K562 (cell line): ENCODE measurements around the gene ZMYND8. TPM values are rescaled to one million over a fixed set of nuclear protein-coding genes. Genes with fewer than 3 reads are reported as not detected.
A peak's percentile ranks its signal among the peaks of the same experiment; 100 is the strongest.

ENCODE experiments used
- ATAC-seq: fragments of 200-7000 bp; cut with Tn5 transposase; 3 replicates; pipeline ENCODE4 v1.9.1; 2020; ENCODE audit warnings: moderate library complexity
- BruUV-seq: library from RNA; stranded (reverse); fragments of 400-500 nt; replicated peaks from 2 replicates; lab custom pipeline; 2021; lab: Mats Ljungman, UMichigan
- CTCF ChIA-PET: fragments of 300-600 bp; formaldehyde crosslinking; extraction: SDS; loops from one replicate; lab custom pipeline; 2021; ENCODE audit warnings: low intra/inter-chr PET ratio; lab: Yijun Ruan, JAX
- POLR2A ChIA-PET: fragments of 300-600, 350-650 bp; sonication (Branson Sonifier 250); formaldehyde crosslinking; extraction: SDS; loops from one replicate; lab custom pipeline; 2021; ENCODE audit warnings: antibody characterized with exemption, inconsistent platforms; lab: Yijun Ruan, JAX
- DNase-seq, 4 experiments: peaks; one replicate each; pipeline versions ENCODE4 v3.0.0 to v3.0.0-alpha.2; 2011 to 2018; ENCODE audit warnings: low spot score in 3 of 4, mixed read lengths in 3 of 4; ENCODE audit errors: extremely low read depth in 1 of 4
- FAIRE-seq: peaks from 2 replicates; lab custom pipeline; 2011; peaks lifted over from hg19 to GRCh38; lab: Jason Lieb, UNC
- H2AFZ ChIP-seq: 2 replicates; pipeline ENCODE4 v1.6.0; 2011; ENCODE audit warnings: low read depth, low read length, control low read depth, inconsistent platforms
- H3K27ac ChIP-seq: fragments of 200-600 bp; 3 replicates; pipeline ENCODE4 v1.8.0; 2011; ENCODE audit warnings: low read depth, mild to moderate bottlenecking, control low read depth, inconsistent platforms, low read length, moderate library complexity, mixed read lengths; ENCODE audit errors: extremely low read depth
- H3K27me3 ChIP-seq, 2 experiments: fragments of 300-600 bp in 1 of 2; 2 replicates in 1 of 2; 3 replicates in 1 of 2; pipeline versions ENCODE4 v1.6.0 to v1.8.0; 2011; ENCODE audit warnings: inconsistent platforms in 2 of 2, low read length in 2 of 2, mild to moderate bottlenecking in 1 of 2, mixed read lengths in 1 of 2, moderate library complexity in 1 of 2; ENCODE audit not compliant: control insufficient read depth in 2 of 2, insufficient read depth in 2 of 2
- H3K36me3 ChIP-seq: fragments of 300-600 bp; 3 replicates; pipeline ENCODE4 v1.8.0; 2011; ENCODE audit warnings: mild to moderate bottlenecking, low read length, inconsistent platforms; ENCODE audit not compliant: control insufficient read depth, insufficient read depth
- H3K4me1 ChIP-seq, 2 experiments: fragments of 200-600 bp in 1 of 2; replicated peaks in 1 of 2; 2 replicates in 1 of 2; 3 replicates in 1 of 2; pipeline versions ENCODE4 v1.5.1 to v1.8.0; 2011; ENCODE audit warnings: inconsistent platforms in 2 of 2, low read length in 2 of 2, mild to moderate bottlenecking in 1 of 2, mixed read lengths in 1 of 2, moderate library complexity in 1 of 2; ENCODE audit not compliant: control insufficient read depth in 2 of 2, insufficient read depth in 2 of 2
- H3K4me2 ChIP-seq: 2 replicates; pipeline ENCODE4 v1.6.1; 2011; ENCODE audit warnings: low read length, control low read depth, inconsistent platforms, mixed read lengths; ENCODE audit not compliant: insufficient read depth
- H3K4me3 ChIP-seq: fragments of 200-600 bp; sonication (generic), shearing (Covaris generic); 2 replicates; pipeline ENCODE4 v1.5.1; 2016; ENCODE audit warnings: control low read depth, inconsistent platforms
- H3K79me2 ChIP-seq: fragments of 200-600 bp; 3 replicates; pipeline ENCODE4 v1.8.0; 2011; ENCODE audit warnings: low read length, inconsistent platforms; ENCODE audit not compliant: control insufficient read depth, insufficient read depth
- H3K9ac ChIP-seq, 2 experiments: 2 replicates each; pipeline versions ENCODE4 v1.6.0 to v1.6.1; 2011; ENCODE audit warnings: low read depth in 2 of 2, low read length in 2 of 2, control low read depth in 1 of 2, inconsistent platforms in 1 of 2, mild to moderate bottlenecking in 1 of 2, mixed read lengths in 1 of 2; ENCODE audit not compliant: insufficient read depth in 1 of 2
- H3K9me1 ChIP-seq: one replicate; pipeline ENCODE4 v1.6.0; 2011; ENCODE audit warnings: inconsistent platforms, mild to moderate bottlenecking, low read length, moderate library complexity; ENCODE audit not compliant: control insufficient read depth, insufficient read depth
- H3K9me3 ChIP-seq: replicated peaks from 2 replicates; pipeline ENCODE4 v1.5.1; 2011; ENCODE audit warnings: low read depth, low read length, inconsistent platforms; ENCODE audit not compliant: control insufficient read depth, insufficient read depth
- H4K20me1 ChIP-seq: replicated peaks from 2 replicates; pipeline ENCODE4 v1.6.1; 2011; ENCODE audit warnings: low read length, inconsistent platforms, mixed read lengths; ENCODE audit not compliant: control insufficient read depth, insufficient read depth
- POLR2AphosphoS5 ChIP-seq: IDR thresholded peaks from 2 replicates; pipeline ENCODE4 v1.6.1; 2011; ENCODE audit warnings: mild to moderate bottlenecking, low read depth, low read length, moderate library complexity; ENCODE audit not compliant: control insufficient read depth, insufficient read depth
- POLR2B ChIP-seq: fragments of 450-650 bp; IDR thresholded peaks from 2 replicates; pipeline ENCODE4 v1.6.1; 2018; ENCODE audit warnings: low read depth; ENCODE audit not compliant: partially characterized antibody
- SUPT5H ChIP-seq: fragments of 450-650 bp; IDR thresholded peaks from 2 replicates; pipeline ENCODE4 v1.6.1; 2016
- ZBTB11 ChIP-seq, 3 experiments: fragments of 200-800 bp in 1 of 3; fragments of 250-450 bp in 1 of 3; fragments of 450-650 bp in 1 of 3; sonication (Bioruptor Pico) in 1 of 3; sonication (Bioruptor generic) in 1 of 3; formaldehyde crosslinking in 1 of 3; IDR thresholded peaks; 2 replicates each; pipeline versions ENCODE4 v1.6.1 to v1.8.0; 2016 to 2022; ENCODE audit warnings: mild to moderate bottlenecking in 2 of 3, missing genetic modification characterization in 2 of 3, missing compliant biosample characterization in 1 of 3, moderate library complexity in 1 of 3
- ZNF239 ChIP-seq: fragments of 250-450 bp; sonication (Bioruptor Pico); IDR thresholded peaks from 2 replicates; pipeline ENCODE4 v1.4.0; 2020; ENCODE audit warnings: mild to moderate bottlenecking
- ZNF253 ChIP-seq: fragments of 250-450 bp; sonication (Bioruptor Pico); conservative IDR thresholded peaks from 2 replicates; pipeline ENCODE4 v1.6.1; 2021; ENCODE audit warnings: mild to moderate bottlenecking
- WGBS: fragments of 100-300 bp; shearing (Covaris generic); methylation state at CpG from one replicate; pipeline ENCODE4 v1.1.6; 2016; ENCODE audit warnings: low coverage, mixed read lengths; ENCODE audit not compliant: insufficient coverage; ENCODE audit errors: missing lambda C conversion rate; 5-methylcytosine and 5-hydroxymethylcytosine counted together
- in situ Hi-C: fragments of 300-500 bp; cut with MboI; formaldehyde crosslinking; loops from 4 replicates; pipeline ENCODE4 v1.15.0; 2018; ENCODE audit warnings: inconsistent platforms, mixed read lengths
- intact Hi-C: fragments of 100-400 bp; cut with micrococcal nuclease; formaldehyde crosslinking; loops from 2 replicates; pipeline ENCODE4 v1.14.2; 2022
- polyA plus RNA-seq, 8 experiments: library from polyadenylated mRNA; depleted of rRNA in 4 of 8; stranded (reverse) in 5 of 8; unstranded in 3 of 8; fragments of >200 nt; fragmentation: Nextera tagmentation in 2 of 8; fragmentation: Illumina TruSeq in 1 of 8; extraction: Ambion mirVana in 2 of 8; extraction: Trizol in 1 of 8; gene quantifications; 2 replicates each; pipeline versions ENCODE4 v1.2.1 to v1.2.3, GENCODE V29; 2011 to 2014; ENCODE audit warnings: inconsistent platforms in 1 of 8, missing spikeins in 1 of 8
- total RNA-seq, 7 experiments: library from RNA; depleted of rRNA in 6 of 7; stranded (reverse); fragments of >200 nt in 6 of 7; fragmentation: Illumina TruSeq in 2 of 7; extraction: Trizol in 2 of 7; gene quantifications; 2 replicates each; pipeline versions ENCODE4 v1.2.1 to v1.2.3, GENCODE V29; 2011 to 2021; ENCODE audit warnings: low replicate concordance in 1 of 7
- TF ChIP-seq, protein P1 (sequence below), 2 experiments: fragments of 450-650 bp in 1 of 2; IDR thresholded peaks; 2 replicates each; pipeline ENCODE4 v1.6.1; 2011 to 2017; ENCODE audit warnings: low read depth in 2 of 2, antibody characterized with exemption in 1 of 2, borderline replicate concordance in 1 of 2, low read length in 1 of 2, mild to moderate bottlenecking in 1 of 2, mixed read lengths in 1 of 2; ENCODE audit not compliant: control insufficient read depth in 1 of 2

ZMYND8 gene
- total and polyA plus RNA-seq, 9 of the 15 experiments (the other 6 are each of a cell fraction or from before 2014, with no cell fraction given), result 31.8 to 148 (median 71.9) TPM

- no peak overlapping the region for H3K4me2 ChIP-seq
- CTCF ChIA-PET, result no interaction called here
- intact Hi-C loops, result no loop called here
Measured at GRCh38 chr20:47345214-47345613, 11.3 kb downstream of the ZMYND8 start.

More at GRCh38 chr20:47345214-47345613, 11.3 kb downstream of the ZMYND8 start:
- H3K9me1 ChIP-seq, result no peaks in the 10 kb centered on the region
- H3K27me3 ChIP-seq, result no peaks in the 10 kb centered on the region
- peaks cover 11% of the 10 kb centered on the region for H4K20me1 ChIP-seq
- POLR2A ChIA-PET, result interaction anchor here (0.6 to 4.8 kb wide), 6 partner anchors 9 to 15 kb away, joined by 3 to 21 read pairs (median 6); partner anchors contain the start of gene ZMYND8
- peak overlapping the region; percentile 46; the same call in 2 of the 3 replicates for H3K27ac ChIP-seq
- H3K9me3 ChIP-seq, result no peaks in the 10 kb centered on the region
- TF ChIP-seq ZNF239 (CRISPR knock-in tag), result no peak
- peak in 1 of 3 experiments; percentile 69; a peak in 1 of 6 replicates for TF ChIP-seq ZBTB11 (CRISPR knock-in tag; IDR thresholded peaks at IDR 0.05)
- TF ChIP-seq, protein P1, sequence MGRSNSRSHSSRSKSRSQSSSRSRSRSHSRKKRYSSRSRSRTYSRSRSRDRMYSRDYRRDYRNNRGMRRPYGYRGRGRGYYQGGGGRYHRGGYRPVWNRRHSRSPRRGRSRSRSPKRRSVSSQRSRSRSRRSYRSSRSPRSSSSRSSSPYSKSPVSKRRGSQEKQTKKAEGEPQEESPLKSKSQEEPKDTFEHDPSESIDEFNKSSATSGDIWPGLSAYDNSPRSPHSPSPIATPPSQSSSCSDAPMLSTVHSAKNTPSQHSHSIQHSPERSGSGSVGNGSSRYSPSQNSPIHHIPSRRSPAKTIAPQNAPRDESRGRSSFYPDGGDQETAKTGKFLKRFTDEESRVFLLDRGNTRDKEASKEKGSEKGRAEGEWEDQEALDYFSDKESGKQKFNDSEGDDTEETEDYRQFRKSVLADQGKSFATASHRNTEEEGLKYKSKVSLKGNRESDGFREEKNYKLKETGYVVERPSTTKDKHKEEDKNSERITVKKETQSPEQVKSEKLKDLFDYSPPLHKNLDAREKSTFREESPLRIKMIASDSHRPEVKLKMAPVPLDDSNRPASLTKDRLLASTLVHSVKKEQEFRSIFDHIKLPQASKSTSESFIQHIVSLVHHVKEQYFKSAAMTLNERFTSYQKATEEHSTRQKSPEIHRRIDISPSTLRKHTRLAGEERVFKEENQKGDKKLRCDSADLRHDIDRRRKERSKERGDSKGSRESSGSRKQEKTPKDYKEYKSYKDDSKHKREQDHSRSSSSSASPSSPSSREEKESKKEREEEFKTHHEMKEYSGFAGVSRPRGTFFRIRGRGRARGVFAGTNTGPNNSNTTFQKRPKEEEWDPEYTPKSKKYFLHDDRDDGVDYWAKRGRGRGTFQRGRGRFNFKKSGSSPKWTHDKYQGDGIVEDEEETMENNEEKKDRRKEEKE (IDR thresholded peaks at IDR 0.05; ENCODE audit: borderline replicate concordance in 1 of 2, control insufficient read depth in 1 of 2, low read depth in 2 of 2, low read length in 1 of 2), result peak in 1 of 2 experiments; percentile 55; a peak in 1 of 4 replicates
- peak; percentile 11 for TF ChIP-seq POLR2B
- TF ChIP-seq SUPT5H, result peak; percentile 46
- peak; percentile 39; the same call in 1 of the 2 replicates for TF ChIP-seq POLR2AphosphoS5
- no peak for TF ChIP-seq ZNF253
- no TSS peak for BruUV-seq
- FAIRE-seq, result no peak
- 94% methylated on average over 5 of the region's 7 CpGs for WGBS
- H3K4me1 ChIP-seq, result peaks cover 29 to 56% of the 10 kb centered on the region in 2 experiments
- no peak for ATAC-seq
- H3K36me3 ChIP-seq, result peaks cover 90% of the 10 kb centered on the region
- peaks cover 99% of the 10 kb centered on the region for H3K79me2 ChIP-seq
- in situ Hi-C loops, result no loop called here
- H3K9ac ChIP-seq, result peak overlapping the region in 1 of 2 experiments; percentile 46; a peak in 1 of 4 replicates
- no peak overlapping the region for H2AFZ ChIP-seq
- H3K4me3 ChIP-seq, result no peak overlapping the region
- no peak for DNase-seq
